HUES6 (cell line): Measurements from ENCODE around the gene MADD.

Source experiments
- H3K27ac ChIP-seq: 2 replicates; pipeline ENCODE4 v1.7.0; 2013; ENCODE audit warnings: low read depth, mild to moderate bottlenecking, low read length, inconsistent platforms
- H3K27me3 ChIP-seq: 2 replicates; pipeline ENCODE4 v1.6.1; 2013; ENCODE audit warnings: low read length; ENCODE audit not compliant: control insufficient read depth, insufficient read depth
- H3K36me3 ChIP-seq: 2 replicates; pipeline ENCODE4 v1.6.1; 2013; ENCODE audit warnings: low read length; ENCODE audit not compliant: control insufficient read depth, insufficient read depth
- H3K4me1 ChIP-seq: 2 replicates; pipeline ENCODE4 v1.6.1; 2013; ENCODE audit warnings: low read length; ENCODE audit not compliant: control insufficient read depth, insufficient read depth
- H3K4me3 ChIP-seq: 2 replicates; pipeline ENCODE4 v1.5.1; 2013; ENCODE audit warnings: low read depth, low read length
- H3K9ac ChIP-seq: one replicate; pipeline ENCODE4 v1.6.1; 2013; ENCODE audit warnings: mild to moderate bottlenecking, low read length
- H3K9me3 ChIP-seq: 2 replicates; pipeline ENCODE4 v1.6.1; 2013; ENCODE audit warnings: low read depth, low read length; ENCODE audit not compliant: control insufficient read depth, insufficient read depth

MADD gene

GRCh38 chr11:47342036-47342803 lies 72.3 kb downstream of the MADD start:
- Histone ChIP-seq H3K4me3 (no peak overlapping the region), H3K4me1 (no peaks in the 10 kb centered on the region), H3K36me3 (no peaks in the 10 kb centered on the region), H3K27ac (no peak overlapping the region), H3K27me3 (no peaks in the 10 kb centered on the region), H3K9ac (no peak overlapping the region), H3K9me3 (no peaks in the 10 kb centered on the region)

GRCh38 chr11:47342854-47343253 lies 72.9 kb downstream of the MADD start:
- Histone ChIP-seq H3K4me1 (no peaks in the 10 kb centered on the region), H3K9ac (no peak overlapping the region), H3K27ac (no peak overlapping the region), H3K4me3 (no peak overlapping the region), H3K9me3 (no peaks in the 10 kb centered on the region), H3K36me3 (no peaks in the 10 kb centered on the region), H3K27me3 (no peaks in the 10 kb centered on the region)

GRCh38 chr11:47345890-47346563 lies 76.1 kb downstream of the MADD start:
- Histone ChIP-seq H3K9ac (no peak overlapping the region), H3K4me3 (no peak overlapping the region), H3K27ac (no peak overlapping the region), H3K9me3 (no peaks in the 10 kb centered on the region), H3K36me3 (no peaks in the 10 kb centered on the region), H3K4me1 (peaks cover 6% of the 10 kb centered on the region; the same call in 1 of the 2 replicates), H3K27me3 (no peaks in the 10 kb centered on the region)

- H3K4me3 ChIP-seq, result no peak overlapping the region
- no peaks in the 10 kb centered on the region for H3K27me3 ChIP-seq
- no peak overlapping the region for H3K27ac ChIP-seq
- H3K4me1 ChIP-seq, result peaks cover 12% of the 10 kb centered on the region; the same call in 1 of the 2 replicates
- H3K36me3 ChIP-seq, result no peaks in the 10 kb centered on the region
- H3K9ac ChIP-seq, result no peak overlapping the region
- no peaks in the 10 kb centered on the region for H3K9me3 ChIP-seq
Observed at GRCh38 chr11:47347137-47347536, 77.2 kb downstream of the MADD start.

GRCh38 chr11:47348131-47348802 lies 78.3 kb downstream of the MADD start:
- no peak overlapping the region for H3K9ac ChIP-seq

GRCh38 chr11:47348859-47349258 lies 78.9 kb downstream of the MADD start:
- Histone ChIP-seq H3K9ac (no peak overlapping the region), H3K27me3 (no peaks in the 10 kb centered on the region), H3K4me1 (peaks cover 12% of the 10 kb centered on the region; the same call in 1 of the 2 replicates), H3K27ac (no peak overlapping the region), H3K9me3 (no peaks in the 10 kb centered on the region), H3K36me3 (no peaks in the 10 kb centered on the region), H3K4me3 (no peak overlapping the region)

More at GRCh38 chr11:47348131-47348802, 78.3 kb downstream of the MADD start:
- H3K36me3 ChIP-seq, result no peaks in the 10 kb centered on the region
- no peak overlapping the region for H3K27ac ChIP-seq
- H3K4me1 ChIP-seq, result peaks cover 12% of the 10 kb centered on the region; the same call in 1 of the 2 replicates
- no peak overlapping the region for H3K4me3 ChIP-seq
- H3K27me3 ChIP-seq, result no peaks in the 10 kb centered on the region
- H3K9me3 ChIP-seq, result no peaks in the 10 kb centered on the region

- H3K27ac ChIP-seq, result no peak overlapping the region
- H3K4me1 ChIP-seq, result peaks cover 15% of the 10 kb centered on the region
- H3K9me3 ChIP-seq, result no peaks in the 10 kb centered on the region
- H3K9ac ChIP-seq, result no peak overlapping the region
- no peaks in the 10 kb centered on the region for H3K27me3 ChIP-seq
- no peaks in the 10 kb centered on the region for H3K36me3 ChIP-seq
- H3K4me3 ChIP-seq, result no peak overlapping the region
Observed at GRCh38 chr11:47349521-47350095, 79.7 kb downstream of the MADD start.

GRCh38 chr11:47350315-47350714 lies 80.4 kb downstream of the MADD start:
- no peaks in the 10 kb centered on the region for H3K27me3 ChIP-seq
- no peak overlapping the region for H3K4me3 ChIP-seq
- no peak overlapping the region for H3K9ac ChIP-seq
- H3K36me3 ChIP-seq, result no peaks in the 10 kb centered on the region
- no peak overlapping the region for H3K27ac ChIP-seq
- peaks cover 16% of the 10 kb centered on the region for H3K4me1 ChIP-seq
- H3K9me3 ChIP-seq, result no peaks in the 10 kb centered on the region

- Histone ChIP-seq H3K9me3 (peaks cover under 1% of the 10 kb centered on the region; the same call in 1 of the 2 replicates), H3K4me1 (peaks cover 16% of the 10 kb centered on the region), H3K27me3 (no peaks in the 10 kb centered on the region), H3K9ac (no peak overlapping the region), H3K4me3 (no peak overlapping the region), H3K27ac (no peak overlapping the region), H3K36me3 (no peaks in the 10 kb centered on the region)
Observed at GRCh38 chr11:47351156-47352126, 81.5 kb downstream of the MADD start.

- H3K36me3 ChIP-seq, result no peaks in the 10 kb centered on the region
- H3K27ac ChIP-seq, result no peak within 1 kb of the TSS
- H3K4me3 ChIP-seq, result no peak within 1 kb of the TSS
- H3K27me3 ChIP-seq, result no peaks in the 10 kb centered on the region
- H3K9ac ChIP-seq, result no peak within 1 kb of the TSS
- peaks cover 9% of the 10 kb centered on the region; the same call in 1 of the 2 replicates for H3K9me3 ChIP-seq
- peaks cover 16% of the 10 kb centered on the region for H3K4me1 ChIP-seq
Observed at GRCh38 chr11:47352556-47352955, 82.6 kb downstream of the MADD start, which contains the start of gene MYBPC3. MYBPC3 (minus strand) TSS chr11:47352702; CDS start chr11:47352647, 55 bp downstream.
